HCT116 (cell line): ENCODE data around the gene PM20D2.

Source experiments
- ATF3 ChIP-seq: IDR thresholded peaks from 2 replicates; pipeline ENCODE4 v1.6.1; 2012
- CEBPB ChIP-seq: IDR thresholded peaks from 2 replicates; pipeline ENCODE4 v1.6.1; 2012; ENCODE audit warnings: low read depth
- EGR1 ChIP-seq: IDR thresholded peaks from 2 replicates; pipeline ENCODE4 v1.6.1; 2012; ENCODE audit warnings: low read depth
- EZH2 ChIP-seq: fragments of 200-600 bp; sonication (generic); IDR thresholded peaks from 2 replicates; pipeline ENCODE4 v1.6.1; 2017; ENCODE audit warnings: antibody characterized with exemption, mixed run types
- POLR2AphosphoS5 ChIP-seq: IDR thresholded peaks from 2 replicates; pipeline ENCODE4 v1.6.1; 2011; ENCODE audit warnings: mild to moderate bottlenecking, low read depth, low read length, moderate library complexity
- SIN3A ChIP-seq: IDR thresholded peaks from 2 replicates; pipeline ENCODE4 v1.6.1; 2012; ENCODE audit warnings: low read depth
- TCF7L2 ChIP-seq: IDR thresholded peaks from 2 replicates; pipeline ENCODE4 v1.7.0; 2011; ENCODE audit warnings: borderline replicate concordance, inconsistent platforms; ENCODE audit not compliant: insufficient read depth, insufficient read length; ENCODE audit errors: extremely low read depth
- YY1 ChIP-seq: IDR thresholded peaks from 2 replicates; pipeline ENCODE4 v1.6.1; 2011; ENCODE audit warnings: low read length, low read depth, moderate library complexity, mild to moderate bottlenecking; ENCODE audit not compliant: insufficient replicate concordance; ENCODE audit errors: extremely low read depth
- ZFX ChIP-seq: fragments of 450-650 bp; IDR thresholded peaks from 2 replicates; pipeline ENCODE4 v1.6.1; 2017
- TF ChIP-seq, protein P1 (sequence below), 3 experiments: fragments of 200-600 bp in 1 of 3; sonication (generic) in 1 of 3; IDR thresholded peaks in 2 of 3; conservative IDR thresholded peaks in 1 of 3; 2 replicates each; pipeline ENCODE4 v1.5.1; 2012 to 2017; ENCODE audit warnings: low read depth in 2 of 3, low read length in 2 of 3, antibody characterized with exemption in 1 of 3, borderline replicate concordance in 1 of 3, control low read depth in 1 of 3, mild to moderate bottlenecking in 1 of 3, mixed read lengths in 1 of 3, mixed run types in 1 of 3, moderate library complexity in 1 of 3; ENCODE audit not compliant: insufficient read depth in 1 of 3
- TF ChIP-seq, protein P2 (sequence below): IDR thresholded peaks from 2 replicates; pipeline ENCODE4 v1.6.1; 2012

DNA sequence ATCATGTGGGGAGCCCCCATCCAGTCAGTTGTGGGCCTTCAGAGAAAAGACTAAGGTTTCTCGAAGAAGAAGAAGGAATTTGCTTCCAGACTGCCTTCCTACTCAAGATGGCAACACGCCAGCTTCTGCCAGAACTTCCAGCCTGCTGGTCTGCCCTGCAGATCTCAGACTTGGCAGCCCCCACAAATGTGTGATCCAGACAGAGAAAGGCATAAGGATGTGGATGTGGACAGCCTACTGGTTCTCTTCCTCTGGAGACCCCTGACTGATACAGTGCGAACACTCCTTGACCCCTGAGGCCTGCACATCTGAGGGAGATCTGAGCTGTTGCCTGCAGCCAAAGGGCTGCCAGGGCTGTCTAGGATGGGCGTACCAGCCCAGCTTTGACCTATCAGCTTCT lies 62.7 kb downstream of the PM20D2 start:
- TF ChIP-seq, protein P1, sequence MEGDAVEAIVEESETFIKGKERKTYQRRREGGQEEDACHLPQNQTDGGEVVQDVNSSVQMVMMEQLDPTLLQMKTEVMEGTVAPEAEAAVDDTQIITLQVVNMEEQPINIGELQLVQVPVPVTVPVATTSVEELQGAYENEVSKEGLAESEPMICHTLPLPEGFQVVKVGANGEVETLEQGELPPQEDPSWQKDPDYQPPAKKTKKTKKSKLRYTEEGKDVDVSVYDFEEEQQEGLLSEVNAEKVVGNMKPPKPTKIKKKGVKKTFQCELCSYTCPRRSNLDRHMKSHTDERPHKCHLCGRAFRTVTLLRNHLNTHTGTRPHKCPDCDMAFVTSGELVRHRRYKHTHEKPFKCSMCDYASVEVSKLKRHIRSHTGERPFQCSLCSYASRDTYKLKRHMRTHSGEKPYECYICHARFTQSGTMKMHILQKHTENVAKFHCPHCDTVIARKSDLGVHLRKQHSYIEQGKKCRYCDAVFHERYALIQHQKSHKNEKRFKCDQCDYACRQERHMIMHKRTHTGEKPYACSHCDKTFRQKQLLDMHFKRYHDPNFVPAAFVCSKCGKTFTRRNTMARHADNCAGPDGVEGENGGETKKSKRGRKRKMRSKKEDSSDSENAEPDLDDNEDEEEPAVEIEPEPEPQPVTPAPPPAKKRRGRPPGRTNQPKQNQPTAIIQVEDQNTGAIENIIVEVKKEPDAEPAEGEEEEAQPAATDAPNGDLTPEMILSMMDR (IDR thresholded peaks at IDR 0.05 in 2 of 3, conservative IDR thresholded peaks at IDR 0.05 in 1 of 3; ENCODE audit: borderline replicate concordance in 1 of 3, insufficient read depth in 1 of 3, low read depth in 2 of 3, low read length in 2 of 3), result no peak
- TF ChIP-seq TCF7L2 (no peak), POLR2AphosphoS5 (no peak), CEBPB (no peak), EGR1 (no peak), SIN3A (no peak), EZH2 (no peak), ATF3 (no peak), YY1 (no peak), ZFX (no peak)
- TF ChIP-seq, protein P2, sequence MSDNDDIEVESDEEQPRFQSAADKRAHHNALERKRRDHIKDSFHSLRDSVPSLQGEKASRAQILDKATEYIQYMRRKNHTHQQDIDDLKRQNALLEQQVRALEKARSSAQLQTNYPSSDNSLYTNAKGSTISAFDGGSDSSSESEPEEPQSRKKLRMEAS, result no peak
